Measurements from ENCODE around the gene EML4. TPM values are rescaled to one million over a fixed set of nuclear protein-coding genes. Genes with fewer than 3 reads are reported as not detected.

Gene EML4
- total and polyA plus RNA-seq, 2 donors (not counting 1 experiment from before 2014, with no cell fraction given), result 49.4 to 134 TPM

DNA sequence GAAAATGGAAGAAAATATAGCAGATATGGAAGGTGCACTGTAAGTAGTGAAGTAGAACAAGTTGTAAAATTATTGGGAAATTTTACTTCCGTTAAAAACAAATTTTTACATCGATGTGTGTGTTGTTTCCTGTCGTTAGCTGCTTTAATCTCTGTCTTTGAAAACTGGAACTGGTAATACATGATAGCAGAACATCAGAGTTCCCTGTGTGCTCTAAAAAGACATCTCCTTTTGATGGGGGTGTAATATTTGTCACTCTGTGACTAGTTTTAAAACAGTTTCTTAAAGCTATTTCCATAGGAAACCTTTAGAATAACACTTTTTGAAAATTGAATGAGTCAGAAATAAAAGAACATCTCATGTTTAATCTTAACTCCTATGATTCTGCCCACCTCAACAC is 148.3 kb downstream of the EML4 start:
- Mint-ChIP-seq H3K4me1 (no peaks in the 10 kb centered on the region), H3K4me3 (no peak overlapping the region), H3K9me3 (ENCODE audit: insufficient read depth) (no peaks in the 10 kb centered on the region), H3K27ac (no peak overlapping the region), H3K27me3 (no peaks in the 10 kb centered on the region)
- no CpG with 5 or more reads among the region's 3 CpGs for WGBS (ENCODE audit: insufficient coverage)
- TF ChIP-seq EZH2 (IDR thresholded peaks at IDR 0.05; ENCODE audit: borderline replicate concordance, insufficient read depth, low read depth, low read length, poor library complexity, severe bottlenecking), result no peak
- TF ChIP-seq, protein P1, sequence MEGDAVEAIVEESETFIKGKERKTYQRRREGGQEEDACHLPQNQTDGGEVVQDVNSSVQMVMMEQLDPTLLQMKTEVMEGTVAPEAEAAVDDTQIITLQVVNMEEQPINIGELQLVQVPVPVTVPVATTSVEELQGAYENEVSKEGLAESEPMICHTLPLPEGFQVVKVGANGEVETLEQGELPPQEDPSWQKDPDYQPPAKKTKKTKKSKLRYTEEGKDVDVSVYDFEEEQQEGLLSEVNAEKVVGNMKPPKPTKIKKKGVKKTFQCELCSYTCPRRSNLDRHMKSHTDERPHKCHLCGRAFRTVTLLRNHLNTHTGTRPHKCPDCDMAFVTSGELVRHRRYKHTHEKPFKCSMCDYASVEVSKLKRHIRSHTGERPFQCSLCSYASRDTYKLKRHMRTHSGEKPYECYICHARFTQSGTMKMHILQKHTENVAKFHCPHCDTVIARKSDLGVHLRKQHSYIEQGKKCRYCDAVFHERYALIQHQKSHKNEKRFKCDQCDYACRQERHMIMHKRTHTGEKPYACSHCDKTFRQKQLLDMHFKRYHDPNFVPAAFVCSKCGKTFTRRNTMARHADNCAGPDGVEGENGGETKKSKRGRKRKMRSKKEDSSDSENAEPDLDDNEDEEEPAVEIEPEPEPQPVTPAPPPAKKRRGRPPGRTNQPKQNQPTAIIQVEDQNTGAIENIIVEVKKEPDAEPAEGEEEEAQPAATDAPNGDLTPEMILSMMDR (IDR thresholded peaks at IDR 0.05), result no peak
- intact Hi-C loops (cut with micrococcal nuclease), result no loop called here
- Histone ChIP-seq H3K4me2 (replicated peaks; ENCODE audit: low read depth, low read length, poor library complexity, severe bottlenecking) (no peak overlapping the region), H4K20me1 (ENCODE audit: control insufficient read depth, insufficient read depth, low read length, poor library complexity, severe bottlenecking) (no peaks in the 10 kb centered on the region), H3K4me3 (ENCODE audit: control extremely low read depth in 1 of 5, extremely low read depth in 1 of 5, insufficient read depth in 1 of 5, low read depth in 2 of 5, low read length in 4 of 5) (no peak overlapping the region), H3K4me1 (ENCODE audit: control insufficient read depth in 2 of 2, insufficient read depth in 2 of 2, low read length in 2 of 2) (no peaks in the 10 kb centered on the region), H3K27ac (ENCODE audit: low read length in 2 of 2) (peak overlapping the region in 1 of 2 donors; percentile 16), H3K36me3 (replicated peaks in 1 of 2; ENCODE audit: control extremely low read depth in 1 of 2, control insufficient read depth in 1 of 2, extremely low read depth in 1 of 2, insufficient read depth in 2 of 2, low read length in 1 of 2) (peaks cover 17 to 64% of the 10 kb centered on the region in 2 experiments), H2AFZ (ENCODE audit: insufficient read depth, low read depth, low read length, poor library complexity, severe bottlenecking) (no peak overlapping the region), H3K9ac (ENCODE audit: low read length) (no peak overlapping the region), H3K79me2 (ENCODE audit: control insufficient read depth, insufficient read depth, low read length) (no peaks in the 10 kb centered on the region), H3K9me3 (ENCODE audit: control extremely low read depth in 1 of 3, control insufficient read depth in 2 of 3, insufficient read depth in 1 of 3, low read length in 2 of 3) (no peaks in the 10 kb centered on the region), H3K27me3 (replicated peaks in 1 of 4; ENCODE audit: control extremely low read depth in 1 of 4, control insufficient read depth in 3 of 4, insufficient read depth in 4 of 4, low read length in 3 of 4) (no peaks in the 10 kb centered on the region)
- POLR2A ChIA-PET, result no interaction called here
- ATAC-seq (ENCODE audit: low read depth), result no peak
- CTCF ChIA-PET, result no interaction called here
- no peak for DNase-seq

DNA sequence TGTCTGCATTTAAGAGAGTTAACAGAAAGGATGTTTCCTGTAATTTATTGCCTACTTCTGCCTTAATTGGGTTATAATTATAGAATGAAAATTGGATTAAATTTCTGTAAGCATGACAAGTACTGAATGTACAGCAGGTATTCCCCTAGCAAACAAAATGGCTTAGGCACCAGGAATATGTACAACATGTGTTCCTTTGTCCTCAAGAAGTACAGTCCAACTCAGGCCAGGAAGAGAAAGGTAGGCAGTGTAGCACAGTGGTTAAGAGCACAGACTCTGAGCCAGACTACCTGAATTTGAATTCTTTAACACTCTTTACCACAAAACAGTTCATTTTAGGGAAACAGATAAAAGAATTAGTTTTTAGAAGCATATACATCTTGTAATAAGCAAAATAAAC is 148.8 kb downstream of the EML4 start:
- Histone ChIP-seq H3K36me3 (replicated peaks in 1 of 2; ENCODE audit: control extremely low read depth in 1 of 2, control insufficient read depth in 1 of 2, extremely low read depth in 1 of 2, insufficient read depth in 2 of 2, low read length in 1 of 2) (peaks cover 17 to 68% of the 10 kb centered on the region in 2 experiments), H3K9me3 (ENCODE audit: control extremely low read depth in 1 of 3, control insufficient read depth in 2 of 3, insufficient read depth in 1 of 3, low read length in 2 of 3) (no peaks in the 10 kb centered on the region), H3K4me3 (ENCODE audit: control extremely low read depth in 1 of 5, extremely low read depth in 1 of 5, insufficient read depth in 1 of 5, low read depth in 2 of 5, low read length in 4 of 5) (no peak overlapping the region), H3K4me1 (ENCODE audit: control insufficient read depth in 2 of 2, insufficient read depth in 2 of 2, low read length in 2 of 2) (no peaks in the 10 kb centered on the region), H3K27me3 (replicated peaks in 1 of 4; ENCODE audit: control extremely low read depth in 1 of 4, control insufficient read depth in 3 of 4, insufficient read depth in 4 of 4, low read length in 3 of 4) (no peaks in the 10 kb centered on the region), H3K4me2 (replicated peaks; ENCODE audit: low read depth, low read length, poor library complexity, severe bottlenecking) (no peak overlapping the region), H3K9ac (ENCODE audit: low read length) (no peak overlapping the region), H3K27ac (ENCODE audit: low read length in 2 of 2) (peak overlapping the region in 1 of 2 donors; percentile 16), H4K20me1 (ENCODE audit: control insufficient read depth, insufficient read depth, low read length, poor library complexity, severe bottlenecking) (no peaks in the 10 kb centered on the region), H2AFZ (ENCODE audit: insufficient read depth, low read depth, low read length, poor library complexity, severe bottlenecking) (no peak overlapping the region), H3K79me2 (ENCODE audit: control insufficient read depth, insufficient read depth, low read length) (no peaks in the 10 kb centered on the region)
- no peaks in the 10 kb centered on the region for H3K9me3 Mint-ChIP-seq (ENCODE audit: insufficient read depth)
- intact Hi-C loops (cut with micrococcal nuclease), result no loop called here
- ATAC-seq (ENCODE audit: low read depth) (no peak), DNase-seq (no peak)
- H3K27ac Mint-ChIP-seq, result no peak overlapping the region
- TF ChIP-seq EZH2 (IDR thresholded peaks at IDR 0.05; ENCODE audit: borderline replicate concordance, insufficient read depth, low read depth, low read length, poor library complexity, severe bottlenecking), result no peak
- TF ChIP-seq, protein P1 (IDR thresholded peaks at IDR 0.05), result no peak
- CTCF ChIA-PET, result no interaction called here
- no peaks in the 10 kb centered on the region for H3K27me3 Mint-ChIP-seq
- no peak overlapping the region for H3K4me3 Mint-ChIP-seq
- no peaks in the 10 kb centered on the region for H3K4me1 Mint-ChIP-seq
- POLR2A ChIA-PET, result no interaction called here
